Endometrial microvascular endothelial cells (primary cell): ENCODE measurements around the gene CTNND2. TPM values are rescaled to one million over a fixed set of nuclear protein-coding genes. Genes with fewer than 3 reads are reported as not detected.
"Not testable (repeated sequence)": the region's sequence is repeated elsewhere in the genome, so short reads cannot be mapped to it uniquely, and the experiment has no call there.

Source experiments
- in situ Hi-C: cut with HindIII; loops from 2 replicates; pipeline ENCODE4 v1.10.0; 2017; ENCODE audit warnings: low sequenced_read_pairs, low pct_unique_long_range_greater_than_20kb; ENCODE audit errors: inconsistent ontology term
- total RNA-seq: library from RNA; depleted of rRNA; stranded (reverse); fragments of >200 nt; gene quantifications from one replicate; pipeline ENCODE4 v1.2.3, GENCODE V29; 2015; ENCODE audit errors: inconsistent ontology term

CTNND2 gene
- total RNA-seq, 1 donor from 2014 or later: not detected

DNA sequence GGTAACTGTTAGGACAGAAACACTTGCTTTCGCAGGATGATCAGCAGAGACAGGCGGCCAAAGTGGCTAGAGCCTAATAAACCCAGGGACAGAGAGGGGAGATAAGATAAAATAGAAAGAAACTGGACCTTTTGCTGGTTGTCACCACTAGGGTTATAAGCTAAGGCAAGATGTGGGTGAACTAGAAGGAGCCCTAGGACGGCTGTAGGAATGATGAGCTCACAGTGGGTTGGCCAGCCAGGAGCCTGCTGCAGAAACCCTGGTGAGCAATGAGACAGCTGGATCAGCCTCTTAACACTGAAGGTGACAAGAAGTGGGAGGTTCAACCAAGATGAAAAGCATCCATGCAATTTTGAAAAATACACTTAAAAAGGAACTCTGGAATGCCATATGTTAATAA lies 13.5 kb downstream of the CTNND2 start:
- in situ Hi-C loops: no loop called here

GRCh38 chr5:11888221-11888620 lies 16.0 kb downstream of the CTNND2 start:
- in situ Hi-C loops: no loop called here

- in situ Hi-C loops: no loop called here
Measured at GRCh38 chr5:11878814-11879213, 25.4 kb downstream of the CTNND2 start.

GRCh38 chr5:11873587-11873986 lies 30.7 kb downstream of the CTNND2 start:
- in situ Hi-C loops: no loop called here

- in situ Hi-C loops: no loop called here
Measured at GRCh38 chr5:11869203-11869602, 35.0 kb downstream of the CTNND2 start.

GRCh38 chr5:11863911-11864310 lies 40.3 kb downstream of the CTNND2 start:
- in situ Hi-C loops: no loop called here

GRCh38 chr5:11857391-11857790 lies 46.9 kb downstream of the CTNND2 start:
- in situ Hi-C loops: no loop called here

- in situ Hi-C loops: no loop called here
Measured at GRCh38 chr5:11854936-11855335, 49.3 kb downstream of the CTNND2 start.

GRCh38 chr5:11853796-11854195 lies 50.5 kb downstream of the CTNND2 start:
- in situ Hi-C loops: no loop called here

- in situ Hi-C loops: no loop called here
Measured at GRCh38 chr5:11853140-11853539, 51.1 kb downstream of the CTNND2 start.

DNA sequence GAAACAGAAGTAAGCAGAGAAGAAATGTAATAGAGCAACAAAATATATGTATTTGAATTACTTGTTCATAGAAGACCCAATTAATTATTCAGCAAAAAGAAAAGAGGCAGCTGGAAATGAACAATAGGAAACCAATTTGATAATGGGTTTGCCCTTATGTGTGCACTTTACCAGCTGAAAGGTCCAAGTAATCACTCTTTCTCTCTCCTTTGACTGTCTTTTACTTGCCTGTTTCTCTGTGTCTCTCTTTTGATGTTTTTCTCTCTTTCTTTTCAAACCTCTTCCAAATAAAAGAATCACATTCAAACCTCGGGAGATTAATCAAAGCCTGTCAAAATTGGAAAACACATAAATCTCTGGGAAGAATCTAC lies 51.5 kb downstream of the CTNND2 start:
- in situ Hi-C loops: no loop called here

- in situ Hi-C loops: no loop called here
Measured at GRCh38 chr5:11851965-11852716, 52.1 kb downstream of the CTNND2 start.

DNA sequence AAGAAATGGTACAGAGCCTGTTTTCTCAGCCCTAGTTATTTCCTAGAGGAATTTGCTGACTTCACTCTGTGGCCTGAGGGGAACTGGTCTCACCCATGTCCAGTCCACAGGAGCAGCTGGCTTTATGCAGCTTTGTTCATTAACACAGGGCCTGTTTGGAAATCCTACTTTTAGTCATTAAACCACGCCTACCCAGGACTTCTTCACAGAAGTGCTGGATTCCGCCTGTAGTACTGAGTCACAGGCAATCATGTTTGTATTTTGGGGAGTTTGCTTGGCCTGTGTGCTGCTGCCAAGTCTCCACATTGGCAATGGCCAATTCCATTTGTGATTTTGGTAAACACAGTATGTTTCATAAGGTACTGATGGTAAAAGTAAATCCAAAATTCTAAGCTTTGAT lies 52.8 kb downstream of the CTNND2 start:
- in situ Hi-C loops: no loop called here

DNA sequence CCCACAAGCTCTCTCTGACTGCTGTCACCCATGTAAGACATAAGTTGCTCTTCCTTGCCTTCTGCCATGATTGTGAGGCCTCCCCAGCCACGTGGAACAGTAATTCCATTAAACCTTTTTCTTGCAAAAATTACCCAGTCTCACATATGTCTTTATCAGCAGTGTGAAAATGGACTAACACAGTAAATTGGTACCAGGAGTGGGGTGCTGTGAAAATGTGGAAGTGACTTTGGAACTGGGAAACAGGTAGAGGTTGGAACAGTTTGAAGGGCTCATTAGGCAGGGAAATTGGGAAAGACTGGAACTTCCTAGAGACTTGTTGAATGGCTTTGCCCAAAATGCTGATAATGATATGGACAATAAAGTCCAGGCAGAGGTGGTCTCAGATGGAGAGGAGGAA lies 75.7 kb downstream of the CTNND2 start:
- in situ Hi-C loops: not testable (repeated sequence)

- in situ Hi-C loops: no loop called here
Measured at GRCh38 chr5:11822598-11822997, 81.6 kb downstream of the CTNND2 start.

- in situ Hi-C loops: no loop called here
Measured at GRCh38 chr5:11815916-11816315, 88.3 kb downstream of the CTNND2 start.

DNA sequence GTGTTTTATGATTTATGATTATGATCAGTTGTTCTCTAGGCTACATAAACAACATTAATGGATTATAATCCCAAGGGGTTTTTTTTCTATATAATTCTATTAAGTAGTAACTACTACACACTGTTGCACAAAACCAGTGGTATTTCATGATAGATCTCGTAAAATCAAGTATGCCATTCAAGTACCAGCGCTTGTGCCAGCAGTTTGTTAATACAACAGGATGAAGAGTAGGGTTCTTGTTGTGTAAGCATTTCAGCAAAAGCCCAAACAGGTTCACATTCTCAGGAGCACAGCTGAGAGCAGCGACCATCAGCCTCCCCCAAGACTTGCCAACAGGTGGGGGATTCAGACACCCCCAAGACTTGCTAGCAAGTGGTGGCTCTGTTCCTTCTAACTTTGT lies 88.8 kb downstream of the CTNND2 start:
- in situ Hi-C loops: no loop called here

DNA sequence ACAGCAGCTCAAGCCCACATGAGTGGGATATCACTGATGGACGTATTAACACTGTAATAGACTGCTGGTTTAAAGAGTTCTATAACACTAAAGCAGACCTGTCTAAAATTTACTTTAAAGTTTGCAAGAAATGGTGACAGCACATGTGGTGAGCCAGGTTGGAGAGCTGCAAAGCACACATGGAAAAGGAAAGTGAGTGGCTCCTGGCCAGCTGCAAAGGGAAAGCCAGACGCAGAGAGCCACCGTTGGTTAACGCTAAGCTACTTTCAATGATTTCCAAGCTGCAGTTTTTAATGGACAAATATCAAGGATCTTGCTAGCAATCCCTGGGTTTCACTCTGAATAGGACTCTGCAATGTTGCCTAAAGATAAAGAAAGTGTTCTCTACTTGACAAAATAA lies 89.9 kb downstream of the CTNND2 start:
- in situ Hi-C loops: no loop called here

DNA sequence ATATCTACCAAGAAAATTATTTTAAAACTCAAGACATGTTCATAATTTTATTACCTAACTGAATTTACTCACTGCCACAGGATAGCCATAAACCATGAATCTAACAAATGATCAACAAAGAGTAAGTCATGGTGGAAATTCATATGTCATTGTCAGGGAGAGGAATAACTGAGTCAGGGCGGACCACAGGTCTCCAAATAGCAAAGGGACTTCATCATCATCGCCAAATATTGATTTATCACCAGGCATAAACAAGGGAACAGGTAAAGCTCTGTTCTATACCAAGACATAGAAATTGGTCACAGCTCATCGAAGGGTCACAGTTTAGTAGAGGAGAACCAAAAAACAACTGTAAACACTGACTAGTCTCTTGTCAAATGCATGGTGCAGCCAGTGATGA lies 94.8 kb downstream of the CTNND2 start:
- in situ Hi-C loops: no loop called here

DNA sequence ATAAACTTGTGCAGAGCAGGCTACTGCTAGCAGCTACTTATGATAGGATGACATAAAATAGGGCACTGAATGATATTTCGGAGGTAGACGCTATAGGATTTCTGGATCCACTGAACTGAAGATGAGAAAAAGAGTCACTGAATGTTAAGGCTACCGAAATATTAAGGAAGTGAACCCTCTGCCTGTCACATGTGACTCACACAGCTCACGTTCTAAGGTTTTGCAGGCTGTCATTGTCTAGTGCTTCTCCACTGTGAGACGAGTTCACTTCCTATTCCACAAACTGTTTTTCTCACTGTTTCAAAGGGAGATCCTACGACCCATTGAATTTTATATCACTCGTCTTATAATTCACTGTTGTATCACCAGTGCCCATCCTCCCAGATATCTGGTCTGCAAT lies 100.8 kb downstream of the CTNND2 start:
- in situ Hi-C loops: no loop called here

- in situ Hi-C loops: no loop called here
Measured at GRCh38 chr5:11801061-11801460, 103.2 kb downstream of the CTNND2 start.
